K562 (cell line): ENCODE results near the gene RPL27. TPM values are rescaled to one million over a fixed set of nuclear protein-coding genes. Genes with fewer than 3 reads are reported as not detected.

Experiments
- ADNP ChIP-seq: fragments of 200-800 bp; sonication (Bioruptor generic); IDR thresholded peaks from 2 replicates; pipeline ENCODE4 v1.6.1; 2016; ENCODE audit warnings: missing genetic modification characterization, missing compliant biosample characterization
- CHD2 ChIP-seq: IDR thresholded peaks from 2 replicates; pipeline ENCODE4 v1.6.1; 2011; ENCODE audit warnings: low read depth, low read length
- FOXA3 ChIP-seq, 2 experiments: fragments of 450-650 bp in 1 of 2; sonication (generic) in 1 of 2; formaldehyde crosslinking; IDR thresholded peaks in 1 of 2; conservative IDR thresholded peaks in 1 of 2; 2 replicates each; pipeline versions ENCODE4 v1.4.0 to v1.8.0; 2020 to 2022; ENCODE audit warnings: mild to moderate bottlenecking in 2 of 2, missing genetic modification reagents in 1 of 2
- GTF2B ChIP-seq: IDR thresholded peaks from 2 replicates; pipeline ENCODE4 v1.6.1; 2011; ENCODE audit not compliant: insufficient read length; ENCODE audit errors: extremely low read depth
- HDAC3 ChIP-seq: fragments of 450-650 bp; IDR thresholded peaks from 2 replicates; pipeline ENCODE4 v1.6.1; 2018; ENCODE audit warnings: borderline replicate concordance, mild to moderate bottlenecking, moderate library complexity; ENCODE audit not compliant: partially characterized antibody
- HNRNPH1 ChIP-seq: fragments of 200-400 bp; formaldehyde crosslinking; optimal IDR thresholded peaks from 2 replicates; pipeline ENCODE3; 2017; ENCODE audit warnings: low read depth, mild to moderate bottlenecking, low read length, moderate library complexity
- MAFF ChIP-seq: IDR thresholded peaks from 2 replicates; pipeline ENCODE4 v1.6.1; 2012; ENCODE audit warnings: low read length, improper control_type of control experiment
- MTA2 ChIP-seq: fragments of 450-650 bp; IDR thresholded peaks from 2 replicates; pipeline ENCODE4 v1.6.1; 2016; ENCODE audit warnings: low read depth
- MTA3 ChIP-seq: fragments of 450-650 bp; formaldehyde crosslinking; IDR thresholded peaks from 2 replicates; pipeline ENCODE4 v1.6.1; 2017; ENCODE audit warnings: mild to moderate bottlenecking, borderline replicate concordance
- NELFE ChIP-seq: IDR thresholded peaks from 2 replicates; pipeline ENCODE4 v1.6.1; 2011; ENCODE audit warnings: mild to moderate bottlenecking; ENCODE audit not compliant: insufficient read depth, insufficient read length
- PRMT5 ChIP-seq: sonication (generic); formaldehyde crosslinking; IDR thresholded peaks from 2 replicates; pipeline ENCODE4 v1.5.0; 2020; ENCODE audit warnings: missing genetic modification reagents
- RBM14 ChIP-seq: fragments of 200-400 bp; formaldehyde crosslinking; IDR thresholded peaks from 2 replicates; pipeline ENCODE4 v1.6.1; 2018; ENCODE audit warnings: low read depth, mild to moderate bottlenecking, low read length, moderate library complexity, borderline replicate concordance; ENCODE audit not compliant: insufficient read depth
- SLC30A9 ChIP-seq: fragments of 250-450 bp; sonication (Bioruptor Pico); IDR thresholded peaks from 2 replicates; pipeline ENCODE4 v1.8.0; 2022; ENCODE audit warnings: mild to moderate bottlenecking, moderate library complexity
- SREBF2 ChIP-seq: sonication (generic); formaldehyde crosslinking; IDR thresholded peaks from 2 replicates; pipeline ENCODE4 v1.4.0; 2020; ENCODE audit warnings: mild to moderate bottlenecking, missing genetic modification reagents
- TAF1 ChIP-seq: IDR thresholded peaks from 2 replicates; pipeline ENCODE4 v1.6.1; 2011; ENCODE audit warnings: mild to moderate bottlenecking, low read length, moderate library complexity; ENCODE audit not compliant: insufficient read depth, control insufficient read depth, severe bottlenecking; ENCODE audit errors: extremely low read depth
- TEAD2 ChIP-seq: fragments of 450-650 bp; IDR thresholded peaks from 2 replicates; pipeline ENCODE4 v1.6.1; 2016; ENCODE audit warnings: missing genetic modification characterization, control low read depth, missing compliant biosample characterization
- ZBTB2 ChIP-seq: fragments of 450-650 bp; IDR thresholded peaks from 2 replicates; pipeline ENCODE4 v1.6.1; 2016; ENCODE audit warnings: antibody characterized with exemption
- ZNF253 ChIP-seq: fragments of 250-450 bp; sonication (Bioruptor Pico); conservative IDR thresholded peaks from 2 replicates; pipeline ENCODE4 v1.6.1; 2021; ENCODE audit warnings: mild to moderate bottlenecking
- polyA plus RNA-seq, 8 experiments: library from polyadenylated mRNA; depleted of rRNA in 4 of 8; stranded (reverse) in 5 of 8; unstranded in 3 of 8; fragments of >200 nt; fragmentation: Nextera tagmentation in 2 of 8; fragmentation: Illumina TruSeq in 1 of 8; extraction: Ambion mirVana in 2 of 8; extraction: Trizol in 1 of 8; gene quantifications; 2 replicates each; pipeline versions ENCODE4 v1.2.1 to v1.2.3, GENCODE V29; 2011 to 2014; ENCODE audit warnings: inconsistent platforms in 1 of 8, missing spikeins in 1 of 8
- total RNA-seq, 7 experiments: library from RNA; depleted of rRNA in 6 of 7; stranded (reverse); fragments of >200 nt in 6 of 7; fragmentation: Illumina TruSeq in 2 of 7; extraction: Trizol in 2 of 7; gene quantifications; 2 replicates each; pipeline versions ENCODE4 v1.2.1 to v1.2.3, GENCODE V29; 2011 to 2021; ENCODE audit warnings: low replicate concordance in 1 of 7
- TF ChIP-seq, protein P1 (sequence below): fragments of 250-450 bp; sonication (Bioruptor Pico); IDR thresholded peaks from 2 replicates; pipeline ENCODE4 v1.8.0; 2022; ENCODE audit warnings: moderate library complexity, mild to moderate bottlenecking, inconsistent platforms
- TF ChIP-seq, protein P2 (sequence below): fragments of 250-450 bp; sonication (Bioruptor Pico); IDR thresholded peaks from 2 replicates; pipeline ENCODE4 v1.5.0; 2021
- TF ChIP-seq, protein P3 (sequence below): fragments of 250-450 bp; sonication (Bioruptor Pico); IDR thresholded peaks from 2 replicates; pipeline ENCODE4 v1.5.0; 2020; ENCODE audit warnings: mild to moderate bottlenecking

The RPL27 gene
- total and polyA plus RNA-seq, 9 of the 15 experiments (the other 6 are each of a cell fraction or from before 2014, with no cell fraction given) = 1,539 to 6,155 (median 3,710) TPM

GRCh38 chr17:43020789-43021740 is 22.8 kb downstream of the RPL27 start (continued):
- TF ChIP-seq SLC30A9 (CRISPR knock-in tag) (no peak), HDAC3 (peak; percentile 73), SREBF2 (CRISPR knock-in tag) (peak; percentile 77; the same call in 1 of the 2 replicates), ADNP (no peak), FOXA3 (CRISPR knock-in tag; conservative IDR thresholded peaks at IDR 0.05 in 1 of 2, IDR thresholded peaks at IDR 0.05 in 1 of 2) (no peak), RBM14 (no peak), ZBTB2 (peak; percentile 52; the same call in 1 of the 2 replicates), PRMT5 (no peak), GTF2B (no peak), TAF1 (no peak), HNRNPH1 (no peak), MTA2 (peak; percentile 49; the same call in 1 of the 2 replicates), MAFF (no peak), CHD2 (no peak), ZNF253 (CRISPR knock-in tag) (no peak), NELFE (no peak), MTA3 (peak; percentile 76), TEAD2 (tag) (no peak)
- TF ChIP-seq, protein P1, sequence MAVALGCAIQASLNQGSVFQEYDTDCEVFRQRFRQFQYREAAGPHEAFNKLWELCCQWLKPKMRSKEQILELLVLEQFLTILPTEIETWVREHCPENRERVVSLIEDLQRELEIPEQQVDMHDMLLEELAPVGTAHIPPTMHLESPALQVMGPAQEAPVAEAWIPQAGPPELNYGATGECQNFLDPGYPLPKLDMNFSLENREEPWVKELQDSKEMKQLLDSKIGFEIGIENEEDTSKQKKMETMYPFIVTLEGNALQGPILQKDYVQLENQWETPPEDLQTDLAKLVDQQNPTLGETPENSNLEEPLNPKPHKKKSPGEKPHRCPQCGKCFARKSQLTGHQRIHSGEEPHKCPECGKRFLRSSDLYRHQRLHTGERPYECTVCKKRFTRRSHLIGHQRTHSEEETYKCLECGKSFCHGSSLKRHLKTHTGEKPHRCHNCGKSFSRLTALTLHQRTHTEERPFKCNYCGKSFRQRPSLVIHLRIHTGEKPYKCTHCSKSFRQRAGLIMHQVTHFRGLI (CRISPR knock-in tag) = no peak
- TF ChIP-seq, protein P2, sequence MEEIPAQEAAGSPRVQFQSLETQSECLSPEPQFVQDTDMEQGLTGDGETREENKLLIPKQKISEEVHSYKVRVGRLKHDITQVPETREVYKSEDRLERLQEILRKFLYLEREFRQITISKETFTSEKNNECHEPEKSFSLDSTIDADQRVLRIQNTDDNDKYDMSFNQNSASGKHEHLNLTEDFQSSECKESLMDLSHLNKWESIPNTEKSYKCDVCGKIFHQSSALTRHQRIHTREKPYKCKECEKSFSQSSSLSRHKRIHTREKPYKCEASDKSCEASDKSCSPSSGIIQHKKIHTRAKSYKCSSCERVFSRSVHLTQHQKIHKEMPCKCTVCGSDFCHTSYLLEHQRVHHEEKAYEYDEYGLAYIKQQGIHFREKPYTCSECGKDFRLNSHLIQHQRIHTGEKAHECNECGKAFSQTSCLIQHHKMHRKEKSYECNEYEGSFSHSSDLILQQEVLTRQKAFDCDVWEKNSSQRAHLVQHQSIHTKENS (CRISPR knock-in tag) = no peak
- TF ChIP-seq, protein P3, sequence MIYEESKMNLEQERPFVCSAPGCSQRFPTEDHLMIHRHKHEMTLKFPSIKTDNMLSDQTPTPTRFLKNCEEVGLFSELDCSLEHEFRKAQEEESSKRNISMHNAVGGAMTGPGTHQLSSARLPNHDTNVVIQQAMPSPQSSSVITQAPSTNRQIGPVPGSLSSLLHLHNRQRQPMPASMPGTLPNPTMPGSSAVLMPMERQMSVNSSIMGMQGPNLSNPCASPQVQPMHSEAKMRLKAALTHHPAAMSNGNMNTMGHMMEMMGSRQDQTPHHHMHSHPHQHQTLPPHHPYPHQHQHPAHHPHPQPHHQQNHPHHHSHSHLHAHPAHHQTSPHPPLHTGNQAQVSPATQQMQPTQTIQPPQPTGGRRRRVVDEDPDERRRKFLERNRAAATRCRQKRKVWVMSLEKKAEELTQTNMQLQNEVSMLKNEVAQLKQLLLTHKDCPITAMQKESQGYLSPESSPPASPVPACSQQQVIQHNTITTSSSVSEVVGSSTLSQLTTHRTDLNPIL (CRISPR knock-in tag) = no peak
